Glomerular visceral epithelial cell (primary cell): ENCODE data around the gene PALLD.
"Not testable (repeated sequence)": the region's sequence is repeated elsewhere in the genome, so short reads cannot be mapped to it uniquely, and the experiment has no call there.

ENCODE experiments used
- DNase-seq: peaks from one replicate; pipeline ENCODE4 v3.0.0-alpha.2; 2016; ENCODE audit errors: extremely low spot score

The PALLD gene

DNA sequence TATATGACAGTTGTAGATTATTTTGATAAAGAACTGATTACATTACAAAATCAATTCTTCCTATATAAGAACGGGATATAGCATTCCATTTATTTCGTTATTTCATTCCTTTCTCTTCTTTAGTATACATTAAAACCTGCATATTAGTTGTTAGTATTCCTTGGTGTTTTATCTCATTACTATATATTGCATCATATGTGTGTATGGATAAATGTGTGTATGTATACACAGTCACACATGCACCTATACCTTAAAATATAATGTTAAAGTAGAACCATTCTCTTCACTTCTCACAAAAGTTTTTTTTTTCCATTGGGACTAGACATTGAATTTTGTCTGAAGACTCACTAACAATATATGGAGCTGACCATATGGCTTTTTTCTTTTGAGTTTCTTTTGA is 5.3 kb upstream of the PALLD start:
- no peak for DNase-seq

GRCh38 chr4:168498251-168498650 is 1.4 kb downstream of the PALLD start:
- peak; percentile 12 for DNase-seq

DNA sequence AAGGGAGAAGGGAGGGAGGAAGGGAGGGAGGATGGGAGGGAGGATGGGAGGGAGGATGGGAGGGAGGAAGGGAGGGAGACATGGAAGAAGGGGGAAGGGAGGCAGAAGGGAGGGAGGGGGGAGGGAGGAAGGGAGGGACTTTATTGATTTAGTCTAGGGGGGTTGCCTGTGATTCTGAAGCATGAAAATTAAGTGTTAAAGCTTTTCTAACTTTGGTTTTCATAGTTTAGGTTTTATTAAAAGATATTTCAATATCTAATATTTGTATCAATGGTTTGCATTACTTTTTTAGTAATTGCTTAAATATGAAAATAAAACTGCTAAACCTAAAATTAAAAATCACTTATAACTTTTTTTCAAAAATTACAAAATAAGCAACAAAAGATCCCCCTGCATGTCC is 2.4 kb downstream of the PALLD start:
- no peak for DNase-seq

DNA sequence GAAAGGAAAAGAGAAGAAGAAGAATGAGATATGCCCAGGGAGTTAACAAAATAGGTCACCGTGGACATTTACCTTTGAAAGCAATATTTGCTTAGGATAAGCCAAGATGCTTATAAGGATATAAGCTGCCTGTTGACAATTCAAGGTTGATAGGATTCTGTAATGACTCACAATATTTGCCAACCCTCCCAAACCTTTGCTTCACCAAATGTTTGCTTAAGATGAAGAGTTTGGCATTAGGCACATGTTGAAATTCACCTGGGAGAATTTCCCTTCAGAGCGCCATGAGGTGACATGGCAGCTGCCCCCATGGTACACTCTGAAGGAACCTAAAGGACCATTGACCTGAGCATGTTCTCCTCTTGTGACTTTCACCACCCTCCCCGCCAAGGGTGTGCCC is 4.6 kb downstream of the PALLD start:
- no peak for DNase-seq

DNA sequence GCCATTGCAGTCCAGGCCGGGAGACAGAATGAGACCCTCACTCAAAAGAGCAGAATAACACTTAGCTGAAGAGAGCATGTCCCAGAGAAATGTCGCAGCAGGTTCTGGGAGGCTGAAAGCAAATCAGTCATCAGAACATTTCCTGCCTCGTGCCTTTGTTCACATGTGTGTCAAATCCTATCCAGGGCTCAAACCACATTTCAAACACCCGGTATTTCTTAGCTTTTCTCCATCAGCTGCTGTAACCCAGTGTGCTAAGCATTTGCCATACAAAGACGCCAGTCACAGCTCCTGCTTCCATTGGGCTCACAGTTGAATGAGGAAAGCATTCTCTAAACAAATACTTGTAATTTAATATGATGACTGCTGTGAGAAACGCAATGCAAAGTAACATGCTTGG is 6.0 kb downstream of the PALLD start:
- DNase-seq = no peak

DNA sequence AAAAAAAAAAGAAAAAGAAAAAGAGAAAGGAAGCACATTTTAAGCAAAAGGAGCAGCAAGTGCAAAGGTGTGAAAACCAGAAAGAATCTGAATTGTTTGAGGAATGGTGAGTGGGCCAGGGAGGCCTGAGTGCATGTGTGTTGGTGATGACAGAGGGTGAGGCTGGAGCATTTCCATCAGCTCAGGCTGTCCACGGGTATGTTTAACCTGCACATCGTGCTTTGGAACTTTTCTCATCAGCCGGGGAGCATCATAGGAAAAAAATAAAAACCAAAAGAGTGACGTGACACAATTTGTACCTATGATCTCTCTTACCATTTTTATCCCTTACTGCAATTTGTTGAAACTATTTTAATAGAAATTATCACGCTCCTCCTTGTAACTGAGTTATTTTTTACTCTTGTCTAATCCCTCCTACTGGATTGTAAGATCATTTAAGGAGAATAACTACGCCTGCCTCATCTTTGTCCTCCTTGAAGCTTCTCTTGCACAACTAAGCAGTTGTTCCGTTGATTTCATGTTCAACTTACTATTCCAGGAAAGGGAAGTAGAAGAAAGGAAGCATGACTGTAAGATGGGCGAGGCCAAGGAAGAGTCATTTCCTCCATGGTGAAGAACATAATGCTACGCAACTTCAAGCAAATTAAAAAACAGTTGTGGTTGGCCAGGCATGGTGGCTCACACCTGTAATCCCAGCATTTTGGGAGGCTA is 7.0 kb downstream of the PALLD start:
- no peak for DNase-seq

DNA sequence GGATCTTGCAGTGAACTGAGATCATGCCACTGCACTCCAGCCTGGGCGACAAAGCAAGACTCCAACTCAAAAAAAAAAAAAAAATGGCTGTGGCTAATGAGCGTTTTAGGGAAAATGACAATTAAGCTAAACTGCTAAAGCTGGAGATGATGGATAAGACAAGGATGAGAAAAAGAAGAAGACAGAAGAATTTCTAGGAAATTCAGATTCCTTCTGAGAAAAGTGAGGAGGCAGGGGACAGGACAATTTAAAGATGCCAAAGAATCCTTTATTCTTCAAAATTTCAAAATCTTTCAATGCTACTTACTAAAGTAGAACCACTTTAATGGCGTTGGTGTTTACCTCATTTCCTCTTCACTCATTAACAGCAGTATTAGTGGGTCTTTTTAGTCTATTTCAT is 7.7 kb downstream of the PALLD start:
- no peak for DNase-seq

- no peak for DNase-seq
Observed at GRCh38 chr4:168506014-168506413, 9.2 kb downstream of the PALLD start.

- DNase-seq = no peak
Observed at GRCh38 chr4:168507178-168507815, 10.4 kb downstream of the PALLD start.

GRCh38 chr4:168508683-168509082 is 11.8 kb downstream of the PALLD start:
- no peak for DNase-seq

- peak; percentile 29 for DNase-seq
Observed at GRCh38 chr4:168509786-168510185, 12.9 kb downstream of the PALLD start.

GRCh38 chr4:168511780-168512489 is 15.1 kb downstream of the PALLD start:
- no peak for DNase-seq

DNA sequence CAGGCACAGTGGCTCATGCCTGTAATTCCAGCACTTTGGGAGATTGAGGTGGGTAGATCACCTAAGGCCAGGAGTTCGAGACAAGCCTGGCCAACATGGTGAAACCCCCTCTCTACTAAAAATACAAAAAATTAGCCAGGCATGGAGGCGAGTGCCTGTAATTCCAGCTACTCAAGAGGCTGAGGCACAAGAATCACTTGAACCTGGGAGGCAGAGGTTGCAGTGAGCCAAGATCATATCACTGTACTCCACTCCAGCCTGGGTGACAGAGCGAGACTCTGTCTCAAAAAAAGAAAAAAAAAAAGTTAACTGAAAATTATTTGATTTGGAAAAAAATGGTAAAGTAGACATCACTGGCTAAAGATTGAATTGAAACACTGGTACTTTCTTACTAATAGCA is 17.0 kb downstream of the PALLD start:
- DNase-seq = not testable (repeated sequence)

DNA sequence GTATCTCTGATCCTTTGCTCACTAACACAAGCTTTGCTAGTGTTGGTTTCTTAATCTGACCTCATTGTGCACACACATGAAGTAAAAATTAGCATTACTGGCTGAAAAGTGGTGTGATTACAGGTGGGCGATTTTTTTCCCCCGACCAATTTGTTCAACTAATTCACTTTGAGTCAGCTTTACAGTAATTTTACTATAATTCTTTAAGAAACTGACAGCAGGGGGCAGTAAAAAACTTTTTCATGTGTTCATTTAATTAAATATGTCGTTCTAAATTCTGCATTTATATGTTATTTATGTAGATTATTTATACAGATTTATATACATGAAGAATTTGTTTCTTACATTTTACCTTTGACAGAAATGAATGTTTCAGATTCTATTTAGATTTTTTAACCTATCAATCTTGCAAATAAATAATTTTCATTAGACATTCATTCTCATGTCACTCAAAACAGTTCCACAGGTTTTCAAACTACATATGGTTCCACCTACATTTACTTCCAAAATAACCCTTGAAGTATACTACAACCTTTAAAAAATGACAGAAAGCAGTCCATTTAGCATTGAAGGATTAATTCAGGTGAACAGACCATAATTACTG is 17.5 kb downstream of the PALLD start:
- DNase-seq = peak; percentile 42

- DNase-seq = no peak
Observed at GRCh38 chr4:168515222-168516011, 18.6 kb downstream of the PALLD start.

GRCh38 chr4:168516841-168517240 is 20.0 kb downstream of the PALLD start:
- no peak for DNase-seq

- DNase-seq = no peak
Observed at GRCh38 chr4:168519576-168519975, 22.7 kb downstream of the PALLD start.

- no peak for DNase-seq
Observed at GRCh38 chr4:168521721-168522120, 24.9 kb downstream of the PALLD start.

GRCh38 chr4:168522356-168522755 is 25.5 kb downstream of the PALLD start:
- DNase-seq = no peak

- no peak for DNase-seq
Observed at GRCh38 chr4:168522829-168523489, 26.1 kb downstream of the PALLD start.

DNA sequence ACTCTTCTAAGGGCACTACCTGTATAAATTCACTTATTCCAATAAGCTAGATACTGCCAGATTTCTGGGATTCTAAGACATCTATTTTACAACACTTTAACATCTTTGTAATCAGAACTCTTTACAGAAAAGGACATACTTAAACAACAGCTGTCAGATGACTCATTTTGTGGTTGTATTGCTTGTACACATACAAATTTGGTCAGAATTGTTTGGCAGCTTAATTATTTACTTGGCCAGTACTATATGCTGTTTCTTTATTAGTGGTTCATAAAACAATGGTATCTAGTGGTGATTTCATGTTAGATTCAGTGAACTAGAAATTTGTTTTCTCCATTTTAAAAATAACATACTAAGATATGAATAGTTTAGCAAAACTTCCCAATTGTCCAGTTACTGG is 27.2 kb downstream of the PALLD start:
- DNase-seq = peak; percentile 49
